H9 (cell line): ENCODE results near the gene MIOS. TPM values are rescaled to one million over a fixed set of nuclear protein-coding genes. Genes with fewer than 3 reads are reported as not detected.

Source experiments
- DNase-seq: peaks from one replicate; pipeline ENCODE4 v3.0.0-alpha.2; 2017
- H2AFZ ChIP-seq: one replicate; pipeline ENCODE4 v1.6.1; 2013; ENCODE audit warnings: mild to moderate bottlenecking, low read length, control low read depth, moderate library complexity
- H2AK5ac ChIP-seq: 2 replicates; pipeline ENCODE4 v1.6.1; 2013; ENCODE audit warnings: low read length, control low read depth, mixed read lengths; ENCODE audit not compliant: insufficient read length
- H2BK120ac ChIP-seq: one replicate; pipeline ENCODE4 v1.6.1; 2013; ENCODE audit warnings: low read depth, mild to moderate bottlenecking, low read length, control low read depth, inconsistent platforms; ENCODE audit not compliant: poor library complexity, severe bottlenecking
- H2BK12ac ChIP-seq: 2 replicates; pipeline ENCODE4 v1.6.1; 2013; ENCODE audit warnings: low read length, control low read depth, mixed read lengths, low read depth; ENCODE audit not compliant: insufficient read length
- H2BK15ac ChIP-seq: 2 replicates; pipeline ENCODE4 v1.6.1; 2013; ENCODE audit warnings: low read depth, low read length, control low read depth
- H2BK20ac ChIP-seq: one replicate; pipeline ENCODE4 v1.6.1; 2013; ENCODE audit warnings: low read depth, mild to moderate bottlenecking, low read length, control low read depth, inconsistent platforms; ENCODE audit not compliant: poor library complexity, severe bottlenecking
- H2BK5ac ChIP-seq: 2 replicates; pipeline ENCODE4 v1.6.1; 2013; ENCODE audit warnings: low read length, control low read depth, mixed read lengths; ENCODE audit not compliant: insufficient read length
- H3K14ac ChIP-seq: 2 replicates; pipeline ENCODE4 v1.6.1; 2013; ENCODE audit warnings: low read length, control low read depth; ENCODE audit not compliant: insufficient read depth
- H3K18ac ChIP-seq: 2 replicates; pipeline ENCODE4 v1.6.1; 2013; ENCODE audit warnings: low read depth, mild to moderate bottlenecking, mixed read lengths, low read length, control low read depth; ENCODE audit not compliant: insufficient read length
- H3K23ac ChIP-seq: 2 replicates; pipeline ENCODE4 v1.6.1; 2013; ENCODE audit warnings: low read length, control low read depth, mixed read lengths, low read depth; ENCODE audit not compliant: insufficient read length
- H3K23me2 ChIP-seq: 2 replicates; pipeline ENCODE4 v1.6.1; 2013; ENCODE audit warnings: low read depth, mild to moderate bottlenecking, mixed read lengths, low read length, control low read depth; ENCODE audit not compliant: insufficient read length, poor library complexity, severe bottlenecking
- H3K27ac ChIP-seq: 2 replicates; pipeline ENCODE4 v1.5.1; 2013; ENCODE audit warnings: low read length, control low read depth, mixed read lengths, low read depth; ENCODE audit not compliant: insufficient read length
- H3K27me3 ChIP-seq: 2 replicates; pipeline ENCODE4 v1.6.1; 2013; ENCODE audit warnings: low read length, control low read depth, inconsistent platforms; ENCODE audit not compliant: insufficient read depth
- H3K4ac ChIP-seq: 2 replicates; pipeline ENCODE4 v1.6.1; 2013; ENCODE audit warnings: low read depth, mild to moderate bottlenecking, control low read depth, inconsistent platforms, low read length, moderate library complexity
- H3K4me1 ChIP-seq: 2 replicates; pipeline ENCODE4 v1.6.1; 2013; ENCODE audit warnings: low read length, control low read depth, inconsistent platforms; ENCODE audit not compliant: insufficient read depth
- H3K4me2 ChIP-seq: 2 replicates; pipeline ENCODE4 v1.6.1; 2013; ENCODE audit warnings: low read length, control low read depth, mixed read lengths; ENCODE audit not compliant: insufficient read length, insufficient read depth
- H3K56ac ChIP-seq: 2 replicates; pipeline ENCODE4 v1.6.1; 2013; ENCODE audit warnings: low read depth, mild to moderate bottlenecking, mixed read lengths, low read length, control low read depth; ENCODE audit not compliant: insufficient read length
- H3K79me1 ChIP-seq: 2 replicates; pipeline ENCODE4 v1.6.1; 2013; ENCODE audit warnings: low read depth, mild to moderate bottlenecking, moderate library complexity, low read length, control low read depth, inconsistent platforms; ENCODE audit not compliant: insufficient read depth, poor library complexity, severe bottlenecking
- H3K79me2 ChIP-seq: 2 replicates; pipeline ENCODE4 v1.6.1; 2013; ENCODE audit warnings: low read length, control low read depth, inconsistent platforms; ENCODE audit not compliant: insufficient read depth
- H3K9ac ChIP-seq: 2 replicates; pipeline ENCODE4 v1.6.1; 2013; ENCODE audit warnings: low read length, control low read depth, mixed read lengths; ENCODE audit not compliant: insufficient read length; ENCODE audit errors: extremely low read depth
- H3K9me3 ChIP-seq: one replicate; pipeline ENCODE4 v1.6.1; 2013; ENCODE audit warnings: low read depth, low read length, inconsistent platforms; ENCODE audit not compliant: control insufficient read depth
- H3T11ph ChIP-seq: one replicate; pipeline ENCODE4 v1.6.1; 2013; ENCODE audit warnings: mild to moderate bottlenecking, low read length, control low read depth, inconsistent platforms
- H4K20me1 ChIP-seq: one replicate; pipeline ENCODE4 v1.6.1; 2013; ENCODE audit not compliant: control insufficient read depth, insufficient read length, insufficient read depth
- H4K5ac ChIP-seq: 2 replicates; pipeline ENCODE4 v1.6.1; 2013; ENCODE audit warnings: low read depth, mild to moderate bottlenecking, mixed read lengths, low read length, control low read depth; ENCODE audit not compliant: insufficient read length
- H4K8ac ChIP-seq: replicated peaks from 2 replicates; pipeline ENCODE4 v1.6.1; 2013; ENCODE audit warnings: low read length, control low read depth, mixed read lengths, low read depth; ENCODE audit not compliant: insufficient read length
- H4K91ac ChIP-seq: 2 replicates; pipeline ENCODE4 v1.6.1; 2013; ENCODE audit warnings: low read depth, mild to moderate bottlenecking, moderate library complexity, mixed read lengths, low read length, control low read depth; ENCODE audit not compliant: insufficient read length
- H3K27ac Mint-ChIP-seq, 3 experiments: 2 replicates in 2 of 3; 3 replicates in 1 of 3; pipeline ENCODE4 v1.8.0; 2020 to 2021; ENCODE audit warnings: mixed read lengths in 3 of 3, mild to moderate bottlenecking in 1 of 3, moderate library complexity in 1 of 3
- H3K27me3 Mint-ChIP-seq: 2 replicates; pipeline ENCODE4 v1.8.0; 2021; ENCODE audit warnings: low read depth, mild to moderate bottlenecking, moderate library complexity, mixed read lengths
- H3K36me3 Mint-ChIP-seq, 3 experiments: 2 replicates in 2 of 3; 3 replicates in 1 of 3; pipeline ENCODE4 v1.8.0; 2020 to 2021; ENCODE audit warnings: low read depth in 3 of 3, mixed read lengths in 3 of 3; ENCODE audit not compliant: insufficient read depth in 1 of 3
- H3K4me1 Mint-ChIP-seq, 2 experiments: 2 replicates each; pipeline ENCODE4 v1.8.0; 2020; ENCODE audit warnings: mixed read lengths in 2 of 2
- H3K4me3 Mint-ChIP-seq, 2 experiments: 2 replicates in 1 of 2; 3 replicates in 1 of 2; pipeline ENCODE4 v1.8.0; 2020 to 2021; ENCODE audit warnings: mild to moderate bottlenecking in 2 of 2, mixed read lengths in 2 of 2, moderate library complexity in 1 of 2
- H3K9me3 Mint-ChIP-seq, 2 experiments: 2 replicates in 1 of 2; 3 replicates in 1 of 2; pipeline ENCODE4 v1.8.0; 2020; ENCODE audit warnings: mild to moderate bottlenecking in 2 of 2, mixed read lengths in 2 of 2, moderate library complexity in 1 of 2
- CTCF ChIP-seq: fragments of 200-600 bp; sonication (generic); conservative IDR thresholded peaks from 3 replicates; pipeline ENCODE4 v1.8.0; 2021; ENCODE audit warnings: antibody characterized with exemption, mild to moderate bottlenecking
- WGBS: extraction: QIAGEN DNeasy Blood & Tissue Kit; methylation state at CpG from one replicate; pipeline ENCODE4 v1.1.7; 2013; ENCODE audit warnings: missing lambda C conversion rate, low lambda C conversion rate, mixed read lengths; ENCODE audit not compliant: insufficient read length; ENCODE audit errors: extremely low coverage; 5-methylcytosine and 5-hydroxymethylcytosine counted together
- total RNA-seq: library from RNA; stranded (reverse); gene quantifications from 2 replicates; pipeline ENCODE4 v1.2.1, GENCODE V29; 2021

MIOS gene
- total RNA-seq, 1 experiment from 2014 or later, result 46.4 TPM

- Histone ChIP-seq H4K5ac (no peak overlapping the region), H3K18ac (no peak overlapping the region), H3K27me3 (no peaks in the 10 kb centered on the region), H3K79me2 (no peaks in the 10 kb centered on the region), H2BK5ac (no peak overlapping the region), H2BK20ac (no peak overlapping the region), H3K23ac (no peak overlapping the region), H4K8ac (no peak overlapping the region), H2BK15ac (no peak overlapping the region), H3K4me2 (no peak overlapping the region), H3K23me2 (no peaks in the 10 kb centered on the region), H3K4ac (no peak overlapping the region), H2AK5ac (no peak overlapping the region), H3T11ph (no peak overlapping the region), H2BK120ac (no peak overlapping the region), H3K14ac (no peak overlapping the region), H3K4me1 (no peaks in the 10 kb centered on the region), H3K9ac (no peak overlapping the region), H2BK12ac (no peak overlapping the region), H4K91ac (no peak overlapping the region), H3K56ac (no peak overlapping the region), H4K20me1 (no peaks in the 10 kb centered on the region), H2AFZ (no peak overlapping the region), H3K79me1 (no peaks in the 10 kb centered on the region), H3K27ac (no peak overlapping the region), H3K9me3 (no peaks in the 10 kb centered on the region)
- peaks cover 0 to 6% of the 10 kb centered on the region in 2 experiments; a peak in 1 of 4 replicates for H3K4me1 Mint-ChIP-seq
- no peaks in the 10 kb centered on the region for H3K9me3 Mint-ChIP-seq
- peak overlapping the region in 1 of 3 experiments; percentile 46; a peak in 1 of 7 replicates for H3K27ac Mint-ChIP-seq
- no peaks in the 10 kb centered on the region for H3K36me3 Mint-ChIP-seq
- no peaks in the 10 kb centered on the region for H3K27me3 Mint-ChIP-seq
- H3K4me3 Mint-ChIP-seq, result no peak overlapping the region
- TF ChIP-seq CTCF, result no peak
- DNase-seq, result no peak
- WGBS, result no CpG with 5 or more reads among the region's 5 CpGs
These were observed 30.2 kb upstream of the MIOS start for GRCh38 chr7:7536396-7537019.
